Stimulated activated CD4-positive, alpha-beta T cell treated with anti-CD3 and anti-CD28 coated beads, Interleukin-12 subunit alpha, Interleukin-12 subunit beta, amount 100 ng/mL, for 4 hours (primary cell): ENCODE measurements around the gene BACH2.
"Not testable (repeated sequence)": the region's sequence is repeated elsewhere in the genome, so short reads cannot be mapped to it uniquely, and the experiment has no call there.

Experiments
- DNase-seq: peaks from one replicate; pipeline ENCODE4 v3.0.0-alpha.2; 2020

BACH2 gene

GRCh38 chr6:90090866-90091265, 205.8 kb downstream of the BACH2 start:
- DNase-seq: no peak

- no peak for DNase-seq
These were observed 208.6 kb downstream of the BACH2 start for GRCh38 chr6:90088009-90088408.

- no peak for DNase-seq
These were observed 209.4 kb downstream of the BACH2 start for GRCh38 chr6:90087106-90087833.

- no peak for DNase-seq
These were observed 210.1 kb downstream of the BACH2 start for GRCh38 chr6:90086517-90086916.

GRCh38 chr6:90083891-90084290, 212.8 kb downstream of the BACH2 start:
- DNase-seq: peak; percentile 19

GRCh38 chr6:90082847-90083246, 213.8 kb downstream of the BACH2 start:
- no peak for DNase-seq

- DNase-seq: peak; percentile 61
These were observed 215.7 kb downstream of the BACH2 start for GRCh38 chr6:90080876-90081481.

- DNase-seq: peak; percentile 38
These were observed 216.8 kb downstream of the BACH2 start for GRCh38 chr6:90079560-90080490.

GRCh38 chr6:90078513-90079289, 217.9 kb downstream of the BACH2 start:
- DNase-seq: peak; percentile 45

GRCh38 chr6:90076511-90077415, 219.9 kb downstream of the BACH2 start:
- no peak for DNase-seq

GRCh38 chr6:90074161-90074850, 222.3 kb downstream of the BACH2 start:
- DNase-seq: no peak

GRCh38 chr6:90072935-90073464, 223.6 kb downstream of the BACH2 start:
- no peak for DNase-seq

- DNase-seq: no peak
These were observed 224.1 kb downstream of the BACH2 start for GRCh38 chr6:90072501-90072900.

GRCh38 chr6:90068703-90069523, 227.7 kb downstream of the BACH2 start:
- DNase-seq: no peak

GRCh38 chr6:90068264-90068663, 228.4 kb downstream of the BACH2 start:
- no peak for DNase-seq

- DNase-seq: no peak
These were observed 229.9 kb downstream of the BACH2 start for GRCh38 chr6:90066697-90067096.

- DNase-seq: no peak
These were observed 231.5 kb downstream of the BACH2 start for GRCh38 chr6:90065173-90065572.

- DNase-seq: no peak
These were observed 234.0 kb downstream of the BACH2 start for GRCh38 chr6:90062667-90063066.

- DNase-seq: no peak
These were observed 234.6 kb downstream of the BACH2 start for GRCh38 chr6:90062051-90062450.

- DNase-seq: not testable (repeated sequence)
These were observed 237.5 kb downstream of the BACH2 start for GRCh38 chr6:90059178-90059577.
